Activated CD8-positive, alpha-beta T cell treated with anti-CD3 and anti-CD28 coated beads for 36 hours (primary cell): Measurements from ENCODE around the gene RHEB. TPM values are rescaled to one million over a fixed set of nuclear protein-coding genes. Genes with fewer than 3 reads are reported as not detected.
A peak's percentile ranks its signal among the peaks of the same experiment; 100 is the strongest.

Source experiments
- ATAC-seq: fragments of 200-7000 bp; cut with Tn5 transposase; one replicate; pipeline ENCODE4 v1.10.0; 2021; ENCODE audit warnings: mild to moderate bottlenecking, moderate library complexity
- CTCF ChIA-PET: fragments of 350-600 bp; sonication (Branson Sonifier 250); formaldehyde crosslinking; loops from one replicate; lab custom pipeline; 2021; ENCODE audit warnings: antibody characterized with exemption; lab: Charles Lee
- POLR2A ChIA-PET: fragments of 350-600 bp; sonication (Branson Sonifier 250); formaldehyde crosslinking; loops from one replicate; lab custom pipeline; 2021; ENCODE audit warnings: antibody characterized with exemption; lab: Charles Lee
- DNase-seq: peaks from one replicate; pipeline ENCODE4 v3.0.0-alpha.2; 2020
- H3K27ac Mint-ChIP-seq: one replicate; pipeline ENCODE4 v1.8.0; 2021; ENCODE audit warnings: mild to moderate bottlenecking, mixed read lengths
- H3K27me3 Mint-ChIP-seq: one replicate; pipeline ENCODE4 v1.8.0; 2021; ENCODE audit warnings: mixed read lengths
- H3K36me3 Mint-ChIP-seq: one replicate; pipeline ENCODE4 v1.8.0; 2021; ENCODE audit warnings: low read depth, mixed read lengths
- H3K4me1 Mint-ChIP-seq: one replicate; pipeline ENCODE4 v1.8.0; 2021; ENCODE audit warnings: low read depth, mixed read lengths
- H3K4me3 Mint-ChIP-seq: one replicate; pipeline ENCODE4 v1.8.0; 2021; ENCODE audit warnings: mild to moderate bottlenecking, moderate library complexity, mixed read lengths
- H3K9me3 Mint-ChIP-seq: one replicate; pipeline ENCODE4 v1.8.0; 2021; ENCODE audit warnings: mixed read lengths
- CTCF ChIP-seq: fragments of 200-600 bp; IDR thresholded peaks from one replicate; pipeline ENCODE4 v1.8.0; 2022; ENCODE audit warnings: antibody characterized with exemption, mild to moderate bottlenecking
- intact Hi-C: fragments of 100-400 bp; cut with micrococcal nuclease; formaldehyde crosslinking; loops from one replicate; pipeline ENCODE4 v1.10.0; 2022
- total RNA-seq, 2 experiments: library from RNA; stranded (reverse); gene quantifications; one replicate each; pipeline ENCODE4 v1.2.3, GENCODE V29; 2021

RHEB gene
- total RNA-seq, 2 experiments from 2014 or later = 42.0 to 42.6 TPM

GRCh38 chr7:151495360-151495759, 24.3 kb downstream of the RHEB start:
- Mint-ChIP-seq H3K4me1 (peaks cover 52% of the 10 kb centered on the region), H3K27ac (no peak overlapping the region), H3K36me3 (peaks cover 8% of the 10 kb centered on the region), H3K9me3 (no peaks in the 10 kb centered on the region), H3K27me3 (no peaks in the 10 kb centered on the region), H3K4me3 (no peak overlapping the region)
- ChIA-PET POLR2A (no interaction called here), CTCF (no interaction called here)
- no peak for TF ChIP-seq CTCF
- no peak for ATAC-seq
- no peak for DNase-seq
- intact Hi-C loops = no loop called here

GRCh38 chr7:151494298-151495284, 25.1 kb downstream of the RHEB start:
- ATAC-seq = no peak
- Mint-ChIP-seq H3K9me3 (no peaks in the 10 kb centered on the region), H3K27me3 (no peaks in the 10 kb centered on the region), H3K4me3 (no peak overlapping the region), H3K27ac (peak overlapping the region; percentile 47), H3K4me1 (peaks cover 47% of the 10 kb centered on the region), H3K36me3 (peaks cover 11% of the 10 kb centered on the region)
- TF ChIP-seq CTCF = no peak
- ChIA-PET CTCF (interaction anchor here (0.7 kb wide), 1 partner anchor 98 kb away, joined by 3 read pairs; no protein-coding TSS in a partner anchor), POLR2A (interaction anchor here (0.6 kb wide), 1 partner anchor 26 kb away, joined by 3 read pairs; no protein-coding TSS in a partner anchor)
- intact Hi-C loops = no loop called here
- no peak for DNase-seq

GRCh38 chr7:151493083-151493482, 26.6 kb downstream of the RHEB start:
- Mint-ChIP-seq H3K9me3 (no peaks in the 10 kb centered on the region), H3K27me3 (no peaks in the 10 kb centered on the region), H3K4me1 (peaks cover 37% of the 10 kb centered on the region), H3K27ac (no peak overlapping the region), H3K36me3 (peaks cover 18% of the 10 kb centered on the region), H3K4me3 (no peak overlapping the region)
- no peak for DNase-seq
- ChIA-PET CTCF (interaction anchor here (1.1 kb wide), 1 partner anchor 11 kb away, joined by 4 read pairs; no protein-coding TSS in a partner anchor), POLR2A (interaction anchor here (0.6 kb wide), 1 partner anchor 9 kb away, joined by 3 read pairs; no protein-coding TSS in a partner anchor)
- no peak for ATAC-seq
- intact Hi-C loops = no loop called here
- TF ChIP-seq CTCF = no peak

- TF ChIP-seq CTCF = no peak
- no peaks in the 10 kb centered on the region for H3K9me3 Mint-ChIP-seq
- DNase-seq (no peak), ATAC-seq (no peak)
- H3K4me1 Mint-ChIP-seq = peaks cover 26% of the 10 kb centered on the region
- intact Hi-C loops = no loop called here
- ChIA-PET CTCF (interaction anchor here (0.7 to 1.0 kb wide), 2 partner anchors 43 to 47 kb away, joined by 3 read pairs; no protein-coding TSS in a partner anchor), POLR2A (interaction anchor here (1.1 kb wide), 1 partner anchor 19 kb away, joined by 3 read pairs; no protein-coding TSS in a partner anchor)
- H3K4me3 Mint-ChIP-seq = no peak overlapping the region
- peaks cover 22% of the 10 kb centered on the region for H3K36me3 Mint-ChIP-seq
- no peaks in the 10 kb centered on the region for H3K27me3 Mint-ChIP-seq
- H3K27ac Mint-ChIP-seq = no peak overlapping the region
Measured at GRCh38 chr7:151491859-151492258, 27.8 kb downstream of the RHEB start.
